Smooth muscle cell (in vitro differentiated cells): ENCODE results near the gene AGBL2. TPM values are rescaled to one million over a fixed set of nuclear protein-coding genes. Genes with fewer than 3 reads are reported as not detected.

ENCODE experiments used
- DNase-seq: peaks from one replicate; lab custom pipeline; 2025; ENCODE audit not compliant: unreplicated experiment; lab: John Stamatoyannopoulos, UW
- H2AFZ ChIP-seq: fragments of 200-600 bp; sonication (generic); 2 replicates; pipeline ENCODE4 v1.6.0; 2016; ENCODE audit warnings: antibody characterized with exemption, low read depth, mild to moderate bottlenecking
- H3F3A ChIP-seq: fragments of 200-600 bp; sonication (generic); 2 replicates; pipeline ENCODE4 v1.6.0; 2017; ENCODE audit warnings: antibody characterized with exemption, low read depth
- H3K27ac ChIP-seq: fragments of 200-600 bp; sonication (generic); 2 replicates; pipeline ENCODE4 v1.5.1; 2016; ENCODE audit warnings: low read depth, mild to moderate bottlenecking
- H3K27me3 ChIP-seq: fragments of 200-600 bp; sonication (generic); 2 replicates; pipeline ENCODE4 v1.6.1; 2016; ENCODE audit warnings: low read depth, mild to moderate bottlenecking
- H3K36me3 ChIP-seq: fragments of 200-600 bp; sonication (generic); 2 replicates; pipeline ENCODE4 v1.5.1; 2016; ENCODE audit warnings: low read depth
- H3K4me1 ChIP-seq: fragments of 200-600 bp; sonication (generic); 2 replicates; pipeline ENCODE4 v1.5.1; 2016; ENCODE audit warnings: low read depth
- H3K4me2 ChIP-seq: fragments of 200-600 bp; sonication (generic); 2 replicates; pipeline ENCODE4 v1.6.0; 2016; ENCODE audit warnings: mild to moderate bottlenecking
- H3K4me3 ChIP-seq: fragments of 200-600 bp; sonication (generic); 2 replicates; pipeline ENCODE4 v1.5.1; 2016; ENCODE audit warnings: mild to moderate bottlenecking
- H3K79me2 ChIP-seq: fragments of 200-600 bp; sonication (generic); 2 replicates; pipeline ENCODE4 v1.6.0; 2016; ENCODE audit warnings: low read depth, mild to moderate bottlenecking
- H3K9ac ChIP-seq: fragments of 200-600 bp; sonication (generic); 2 replicates; pipeline ENCODE4 v1.6.0; 2016; ENCODE audit warnings: low read depth
- H3K9me3 ChIP-seq: fragments of 200-600 bp; sonication (generic); replicated peaks from 2 replicates; pipeline ENCODE4 v1.5.1; 2016; ENCODE audit warnings: low read depth
- H4K20me1 ChIP-seq: fragments of 200-600 bp; sonication (generic); 2 replicates; pipeline ENCODE4 v1.6.0; 2016; ENCODE audit warnings: low read depth
- CTCF ChIP-seq: fragments of 200-600 bp; sonication (generic); IDR thresholded peaks from 2 replicates; pipeline ENCODE4 v1.5.1; 2017; ENCODE audit warnings: borderline replicate concordance, mild to moderate bottlenecking, antibody characterized with exemption; ENCODE audit not compliant: insufficient read depth, poor library complexity, severe bottlenecking
- WGBS: methylation state at CpG from one replicate; pipeline ENCODE4 v1.1.7; 2016; ENCODE audit warnings: low lambda C conversion rate; 5-methylcytosine and 5-hydroxymethylcytosine counted together
- polyA plus RNA-seq: library from polyadenylated mRNA; unstranded; fragments of >200 nt; fragmentation: Nextera tagmentation; extraction: Ambion mirVana; gene quantifications from 2 replicates; pipeline ENCODE4 v1.2.1, GENCODE V29; 2016
- small RNA-seq: library from RNA; depleted of rRNA; stranded (forward); fragments of <200 nt; gene quantifications from one replicate; pipeline ENCODE3, GENCODE V24; 2014
- total RNA-seq: library from RNA; depleted of rRNA; stranded (reverse); fragments of >200 nt; gene quantifications from 2 replicates; pipeline ENCODE4 v1.2.3, GENCODE V29; 2014

Gene AGBL2
- total and polyA plus RNA-seq, 2 experiments from 2014 or later: 1.1 TPM; not detected in 1

DNA sequence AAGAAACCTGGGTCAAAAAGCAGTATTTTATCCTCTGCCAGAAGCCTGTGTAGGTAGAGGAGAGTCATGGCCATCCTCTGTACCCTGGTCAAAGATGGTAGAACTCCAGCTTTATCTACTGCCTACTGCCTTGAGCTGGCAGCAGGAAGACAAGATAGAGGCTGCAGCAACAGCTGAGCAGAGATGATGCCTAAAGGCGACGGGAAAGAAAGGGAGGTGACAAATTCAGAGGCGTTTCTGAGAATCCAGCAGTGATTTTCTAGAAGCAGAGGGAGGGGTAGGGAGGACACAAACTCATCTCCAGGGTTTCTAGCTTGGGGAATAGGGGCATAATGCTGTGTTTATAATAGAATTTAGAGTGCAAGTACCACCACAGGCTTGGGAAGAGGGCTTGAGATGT, 105.5 kb downstream of the AGBL2 start:
- Histone ChIP-seq H3K4me3 (no peak overlapping the region), H3K9ac (no peak overlapping the region), H3F3A (peaks cover 6% of the 10 kb centered on the region), H3K27ac (no peak overlapping the region), H3K9me3 (no peaks in the 10 kb centered on the region), H2AFZ (no peak overlapping the region), H3K4me1 (peaks cover 8% of the 10 kb centered on the region), H3K79me2 (no peaks in the 10 kb centered on the region), H3K27me3 (no peaks in the 10 kb centered on the region), H3K36me3 (no peaks in the 10 kb centered on the region), H3K4me2 (no peak overlapping the region), H4K20me1 (peaks cover 3% of the 10 kb centered on the region)
- no peak for DNase-seq
- TF ChIP-seq CTCF: no peak
- WGBS: 63% methylated on average over 3 of the region's 3 CpGs

Small RNAs within 50 kb of the gene (small RNA-seq; reads per million reads assigned to genes)
- gene RF00019: not detected

Other genes with a start within 250 kb of the AGBL2 start
- 64.8 and 78.2 TPM in 2 replicates for gene CELF1, start 162.2 kb downstream of the AGBL2 start, total RNA-seq
- gene CELF1, start 162.2 kb downstream of the AGBL2 start, polyA plus RNA-seq: 42.5 and 49.4 TPM in 2 replicates
- 136 and 152 TPM in 2 replicates for gene PTPMT1, start 149.8 kb downstream of the AGBL2 start, total RNA-seq
- gene PTPMT1, start 149.8 kb downstream of the AGBL2 start, polyA plus RNA-seq: 75.5 and 103 TPM in 2 replicates
- 9.4 and 17.5 TPM in 2 replicates for gene KBTBD4, start 136.4 kb downstream of the AGBL2 start, total RNA-seq
- gene KBTBD4, start 136.4 kb downstream of the AGBL2 start, polyA plus RNA-seq: 13.7 and 14.2 TPM in 2 replicates
- 53.8 and 60.8 TPM in 2 replicates for gene NDUFS3, start 136.3 kb downstream of the AGBL2 start, total RNA-seq
- gene NDUFS3, start 136.3 kb downstream of the AGBL2 start, polyA plus RNA-seq: 106 and 110 TPM in 2 replicates
- gene FAM180B, start 128.7 kb downstream of the AGBL2 start, total RNA-seq: not detected in 2 replicates
- gene FAM180B, start 128.7 kb downstream of the AGBL2 start, polyA plus RNA-seq: 0.46 TPM in 1 of 2 replicates, not detected in the other
- 0.09 and 1.3 TPM in 2 replicates for gene C1QTNF4, start 121.0 kb downstream of the AGBL2 start, total RNA-seq
- gene C1QTNF4, start 121.0 kb downstream of the AGBL2 start, polyA plus RNA-seq: 0.48 and 1.0 TPM in 2 replicates
- gene MTCH2, start 72.8 kb downstream of the AGBL2 start, total RNA-seq: 74.0 and 97.0 TPM in 2 replicates
- gene MTCH2, start 72.8 kb downstream of the AGBL2 start, polyA plus RNA-seq: 152 and 177 TPM in 2 replicates
- 62.4 and 64.1 TPM in 2 replicates for gene FNBP4, start 52.0 kb upstream of the AGBL2 start, total RNA-seq
- gene FNBP4, start 52.0 kb upstream of the AGBL2 start, polyA plus RNA-seq: 31.6 and 38.5 TPM in 2 replicates
- 26.0 and 26.3 TPM in 2 replicates for gene NUP160, start 133.0 kb upstream of the AGBL2 start, total RNA-seq
- gene NUP160, start 133.0 kb upstream of the AGBL2 start, polyA plus RNA-seq: 13.9 and 21.1 TPM in 2 replicates